DMS114 treated with DMSO at 0.1 percent for 48 hours (cell line): ENCODE measurements around the gene SPCS3.
"Not testable (repeated sequence)": the region's sequence is repeated elsewhere in the genome, so short reads cannot be mapped to it uniquely, and the experiment has no call there.

Experiments
- DNase-seq: peaks from one replicate; lab custom pipeline; 2025; ENCODE audit not compliant: unreplicated experiment; lab: John Stamatoyannopoulos, UW

The SPCS3 gene

DNA sequence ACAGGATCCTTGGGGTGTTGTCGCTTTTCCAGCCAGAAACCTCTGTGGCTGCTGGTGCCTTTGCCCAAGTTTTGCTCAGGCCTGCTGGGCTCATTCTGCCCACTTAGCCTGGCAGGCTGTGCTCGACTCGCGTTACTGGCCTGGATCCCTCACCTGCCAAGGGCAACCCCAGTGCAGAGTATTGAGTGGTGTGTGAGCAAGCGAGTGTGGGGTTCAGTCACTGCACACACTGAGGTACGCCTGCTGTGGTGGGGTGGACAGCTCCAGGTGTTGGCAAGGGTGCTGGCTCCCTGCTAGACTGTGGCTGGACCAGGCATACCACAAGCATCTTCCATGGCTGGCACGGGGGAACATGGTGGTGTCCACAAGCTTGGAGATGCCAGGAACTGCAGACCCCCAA, 22.6 kb downstream of the SPCS3 start:
- no peak for DNase-seq

GRCh38 chr4:176343286-176343685, 23.5 kb downstream of the SPCS3 start:
- no peak for DNase-seq

DNA sequence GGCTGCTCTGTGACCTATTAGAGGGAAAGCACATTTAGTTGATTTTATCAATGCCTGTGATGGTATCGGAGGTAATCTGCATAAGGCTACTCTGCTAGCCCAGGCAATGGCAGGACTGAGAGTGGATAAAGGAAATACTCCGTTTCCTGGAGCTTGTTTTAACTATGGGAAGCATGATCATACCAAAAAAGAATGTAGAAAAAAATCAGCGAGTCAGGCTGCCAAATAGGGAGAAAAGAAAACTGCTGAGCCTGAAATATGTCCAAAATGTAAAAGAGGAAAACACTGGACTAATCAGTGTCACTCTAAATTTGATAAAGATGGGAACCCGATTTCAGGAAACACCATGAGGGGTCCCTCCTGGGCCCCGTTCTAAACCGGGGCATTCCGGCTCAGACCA, 25.6 kb downstream of the SPCS3 start:
- not testable (repeated sequence) for DNase-seq

- not testable (repeated sequence) for DNase-seq
These were observed 27.1 kb downstream of the SPCS3 start for GRCh38 chr4:176346836-176347235.

DNA sequence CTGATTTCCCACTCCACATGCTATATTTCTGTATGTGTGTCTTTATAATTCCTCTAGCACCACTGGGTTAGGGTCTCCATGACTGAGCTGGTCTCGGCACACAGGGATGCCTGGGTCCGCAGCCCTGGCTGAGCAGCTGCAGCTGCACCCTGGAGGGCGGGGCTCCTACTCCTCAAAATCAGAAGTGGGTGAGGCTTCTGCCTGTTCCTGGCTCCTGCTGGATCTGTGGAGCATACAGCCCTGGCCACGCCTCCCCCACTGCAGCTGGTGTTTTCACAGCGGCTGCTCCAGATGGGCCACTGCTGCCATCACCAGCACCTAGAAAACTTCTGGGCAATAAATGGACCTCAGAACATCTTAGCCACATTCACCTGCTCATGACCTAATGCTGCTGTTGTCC, 30.9 kb downstream of the SPCS3 start:
- no peak for DNase-seq

GRCh38 chr4:176354884-176355283, 35.1 kb downstream of the SPCS3 start:
- no peak for DNase-seq

DNA sequence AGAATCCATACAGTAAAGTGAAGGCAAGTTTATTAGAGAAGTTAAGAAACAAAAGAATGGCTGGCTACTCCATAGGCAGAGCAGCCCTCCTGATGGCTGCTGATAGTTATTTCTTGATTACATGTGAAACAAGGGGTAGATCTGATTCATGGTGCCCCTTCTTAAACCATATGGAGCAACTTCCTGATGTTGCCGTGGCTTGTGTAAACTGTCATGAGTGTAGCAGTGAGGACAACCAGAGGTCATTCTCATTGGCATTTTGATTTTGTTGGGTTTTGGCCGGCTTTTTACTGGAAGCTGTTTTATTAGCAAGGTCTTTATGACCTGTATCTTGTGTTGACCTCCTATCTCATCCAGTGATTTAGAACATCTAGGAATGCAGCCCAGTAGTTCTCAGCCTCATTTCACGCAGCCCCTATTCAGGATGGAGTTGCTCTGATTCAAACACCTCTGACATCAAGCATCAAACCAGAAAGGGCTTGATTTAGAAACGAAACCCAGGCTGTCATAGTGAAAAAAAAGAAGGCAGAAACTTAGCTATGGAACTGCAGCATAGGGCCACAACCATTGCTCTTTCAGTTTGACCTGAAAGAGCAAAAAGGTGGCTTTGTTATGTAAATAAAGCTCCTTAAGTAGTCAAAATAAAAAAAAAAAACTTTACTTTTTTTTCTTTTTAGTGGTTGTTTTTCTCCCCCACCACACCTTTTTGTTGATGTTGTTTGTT, 37.8 kb downstream of the SPCS3 start:
- DNase-seq = no peak

DNA sequence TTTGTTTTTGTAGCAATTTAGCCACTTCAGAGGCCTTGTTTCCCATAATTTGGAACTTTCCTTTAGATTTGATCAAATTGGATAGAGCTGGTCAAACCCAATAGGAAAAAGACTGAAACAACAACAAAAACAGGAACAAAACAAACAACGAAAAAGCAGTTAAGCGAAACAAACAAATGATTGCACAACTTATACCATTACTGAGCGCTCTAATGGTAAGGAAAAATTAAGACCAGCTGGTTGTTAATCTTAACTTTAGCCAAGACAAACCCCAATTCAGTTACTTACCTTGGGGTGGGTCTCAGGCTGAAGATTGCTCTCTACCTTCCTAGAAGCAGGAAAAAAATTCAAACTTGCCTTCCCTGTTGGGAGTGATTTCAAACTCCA, 38.3 kb downstream of the SPCS3 start:
- no peak for DNase-seq

- DNase-seq = no peak
These were observed 39.8 kb downstream of the SPCS3 start for GRCh38 chr4:176359590-176359989.

DNA sequence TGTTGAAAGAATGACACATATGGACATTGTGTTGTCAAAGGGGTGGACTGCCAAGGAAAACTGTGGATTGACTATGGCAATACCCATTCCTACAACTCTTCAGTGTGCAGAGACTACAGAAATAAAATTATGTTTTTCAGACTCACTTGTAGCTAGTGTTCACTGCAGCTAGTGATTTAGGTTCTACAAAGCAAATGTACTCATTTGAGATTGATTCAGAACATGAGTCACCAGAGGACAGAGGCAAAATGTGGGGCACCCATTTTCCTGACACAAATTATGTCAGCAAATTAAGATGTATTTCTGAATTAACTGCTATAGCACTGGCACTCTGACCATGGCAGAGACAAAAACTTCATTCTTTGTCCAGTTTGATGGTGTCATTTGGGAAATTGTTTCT, 40.7 kb downstream of the SPCS3 start:
- DNase-seq = no peak

GRCh38 chr4:176363072-176363471, 43.3 kb downstream of the SPCS3 start:
- no peak for DNase-seq

DNA sequence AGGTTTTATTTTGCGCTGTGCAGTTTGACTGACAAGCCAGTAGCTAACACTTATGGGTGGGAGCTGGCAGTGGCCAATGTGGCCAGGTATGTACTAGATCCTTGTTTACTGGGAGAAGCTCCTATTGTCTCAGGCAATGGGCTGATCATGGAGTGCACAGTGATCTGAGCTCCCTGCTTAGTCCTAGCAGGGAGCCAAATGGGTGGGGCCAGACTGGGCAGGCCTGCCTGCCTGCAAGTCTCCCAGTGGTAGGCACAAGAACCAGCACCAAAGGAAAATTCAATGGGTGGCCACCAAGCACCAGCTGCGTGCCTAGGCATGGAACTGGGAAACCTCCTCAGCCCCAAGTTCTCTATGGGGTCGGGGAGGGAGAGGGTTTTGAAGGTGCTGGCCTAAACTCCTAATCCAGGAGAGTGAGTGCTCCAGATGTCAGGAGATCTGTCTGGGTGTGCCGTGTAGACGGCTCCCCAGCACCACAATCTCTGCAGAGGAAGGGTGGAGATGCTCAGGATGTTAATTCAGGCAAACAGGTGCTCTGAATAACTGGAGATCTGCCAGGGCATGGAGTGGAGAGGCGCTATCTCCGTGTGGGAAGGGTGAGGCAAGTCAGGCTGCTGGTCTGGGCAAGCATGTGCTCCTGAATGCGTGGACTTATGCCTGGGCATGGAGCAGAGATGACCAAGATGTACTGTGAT, 48.2 kb downstream of the SPCS3 start:
- DNase-seq = no peak

DNA sequence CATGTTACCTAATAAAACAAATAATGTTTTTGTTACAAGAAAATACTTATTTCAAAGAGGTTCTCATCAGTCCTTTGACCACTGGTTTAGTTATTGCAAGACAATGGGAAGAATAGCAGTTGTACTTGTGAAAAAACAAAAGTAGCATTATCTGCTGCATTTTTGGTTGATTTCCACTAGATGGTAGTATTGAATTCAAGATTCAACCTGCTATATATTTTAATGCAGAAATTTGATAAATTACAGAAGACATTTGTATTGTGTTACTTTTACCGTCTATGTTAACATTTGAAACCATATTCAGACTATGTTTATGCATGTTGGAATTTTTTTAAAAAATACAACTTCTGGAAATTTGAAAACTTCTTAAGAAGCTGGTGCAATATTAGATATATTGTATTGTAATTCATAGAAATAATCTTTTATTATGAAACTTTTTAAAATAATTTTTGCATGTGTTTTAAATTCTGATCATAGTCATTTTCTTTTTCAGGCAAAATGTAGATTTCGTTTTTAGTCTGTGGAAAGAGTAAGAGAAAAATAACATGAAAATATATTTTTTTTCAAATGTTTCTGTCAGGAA, 56.4 kb downstream of the SPCS3 start:
- DNase-seq = peak; percentile 19

GRCh38 chr4:176377780-176378179, 58.0 kb downstream of the SPCS3 start:
- DNase-seq = peak; percentile 8

DNA sequence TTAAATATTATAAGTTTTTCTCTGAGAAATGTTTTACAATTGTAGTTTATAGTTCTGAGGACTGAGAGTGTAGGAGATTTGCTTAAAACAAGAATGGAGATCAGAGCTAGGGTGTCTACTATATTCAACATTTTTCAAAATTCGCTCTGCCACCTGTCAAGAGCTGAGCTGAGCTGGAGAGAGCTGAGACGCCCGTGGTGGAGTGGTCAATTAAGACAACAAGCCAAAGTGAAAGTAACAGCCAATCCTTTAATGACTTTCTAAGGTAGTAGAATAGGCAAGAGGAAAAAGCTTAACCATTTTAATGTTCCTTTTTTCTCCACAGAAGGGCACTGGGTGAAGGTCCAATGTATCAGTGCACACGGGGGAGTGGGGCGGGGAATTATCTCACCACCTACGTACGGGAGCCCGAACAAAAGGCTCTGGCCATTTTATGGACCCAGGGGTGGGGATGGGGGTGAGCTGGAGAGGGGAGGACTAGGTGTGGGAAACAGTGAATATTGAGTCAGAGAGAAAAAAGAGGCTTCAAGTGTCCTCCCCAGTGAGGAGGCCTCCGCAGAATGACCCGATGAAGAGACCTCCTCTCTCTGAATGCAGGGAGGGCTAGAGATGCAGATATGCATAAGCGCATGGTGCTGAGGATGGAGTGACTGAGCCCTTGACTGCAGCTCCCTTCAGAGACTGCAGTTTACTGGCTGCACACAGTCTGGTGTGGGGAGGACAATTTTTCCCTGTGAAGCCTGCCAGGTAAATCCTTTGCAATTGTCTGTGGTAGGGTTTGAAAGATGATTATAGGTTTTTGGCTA, 60.8 kb downstream of the SPCS3 start:
- no peak for DNase-seq
